WTC11 (cell line): Measurements from ENCODE around the gene MPDZ. TPM values are rescaled to one million over a fixed set of nuclear protein-coding genes. Genes with fewer than 3 reads are reported as not detected.
A peak's percentile ranks its signal among the peaks of the same experiment; 100 is the strongest.

Experiments used
- ATAC-seq: fragments of 200-7000 bp; cut with Tn5 transposase; 2 replicates; pipeline ENCODE4 v1.10.0; 2021; ENCODE audit warnings: mild to moderate bottlenecking, moderate library complexity
- CTCF ChIA-PET: fragments of 300-600 bp; sonication (Branson Sonifier 250); formaldehyde crosslinking; loops from one replicate; lab custom pipeline; 2021; ENCODE audit warnings: antibody characterized with exemption; lab: Charles Lee
- POLR2A ChIA-PET: fragments of 350-600 bp; sonication (Branson Sonifier 250); formaldehyde crosslinking; loops from one replicate; lab custom pipeline; 2021; ENCODE audit warnings: antibody characterized with exemption; lab: Charles Lee
- DNase-seq: peaks from one replicate; pipeline ENCODE4 v3.0.0; 2021; ENCODE audit warnings: low spot score
- H3K27ac Mint-ChIP-seq: 2 replicates; pipeline ENCODE4 v1.8.0; 2021; ENCODE audit warnings: mixed read lengths
- H3K27me3 Mint-ChIP-seq: 2 replicates; pipeline ENCODE4 v1.8.0; 2021; ENCODE audit warnings: low read depth, mild to moderate bottlenecking, moderate library complexity, mixed read lengths
- H3K36me3 Mint-ChIP-seq: 2 replicates; pipeline ENCODE4 v1.8.0; 2021; ENCODE audit warnings: mixed read lengths
- H3K4me1 Mint-ChIP-seq: 2 replicates; pipeline ENCODE4 v1.8.0; 2022; ENCODE audit warnings: mixed read lengths
- H3K4me3 Mint-ChIP-seq: 2 replicates; pipeline ENCODE4 v1.8.0; 2021; ENCODE audit warnings: mild to moderate bottlenecking, moderate library complexity, mixed read lengths
- H3K9me3 Mint-ChIP-seq: 2 replicates; pipeline ENCODE4 v1.8.0; 2021; ENCODE audit warnings: mixed read lengths
- ATF1 ChIP-seq: sonication (generic); formaldehyde crosslinking; IDR thresholded peaks from 2 replicates; pipeline ENCODE4 v1.8.1; 2023; ENCODE audit warnings: mild to moderate bottlenecking, moderate library complexity, missing genetic modification reagents
- ATF3 ChIP-seq: sonication (generic); formaldehyde crosslinking; conservative IDR thresholded peaks from 2 replicates; pipeline ENCODE4 v1.8.1; 2022; ENCODE audit warnings: mild to moderate bottlenecking, missing genetic modification reagents
- CBFB ChIP-seq: sonication (generic); formaldehyde crosslinking; IDR thresholded peaks from 2 replicates; pipeline ENCODE4 v1.8.1; 2022; ENCODE audit warnings: mild to moderate bottlenecking, low read depth, missing genetic modification reagents
- CDX4 ChIP-seq: fragments of 250-450 bp; sonication (Bioruptor Pico); IDR thresholded peaks from 2 replicates; pipeline ENCODE4 v1.9.0; 2021; ENCODE audit warnings: moderate library complexity, mild to moderate bottlenecking, inconsistent platforms, borderline replicate concordance
- E2F5 ChIP-seq: sonication (generic); formaldehyde crosslinking; IDR thresholded peaks from 2 replicates; pipeline ENCODE4 v1.8.1; 2022; ENCODE audit warnings: mild to moderate bottlenecking, moderate library complexity, missing genetic modification reagents
- ELF4 ChIP-seq: sonication (generic); formaldehyde crosslinking; IDR thresholded peaks from 2 replicates; pipeline ENCODE4 v1.8.1; 2022; ENCODE audit warnings: low read depth, mild to moderate bottlenecking, moderate library complexity, missing genetic modification reagents
- EMX1 ChIP-seq: fragments of 250-450 bp; sonication (Bioruptor Pico); IDR thresholded peaks from 2 replicates; pipeline ENCODE4 v1.8.0; 2021; ENCODE audit warnings: mild to moderate bottlenecking
- FOXK1 ChIP-seq: sonication (generic); formaldehyde crosslinking; IDR thresholded peaks from 2 replicates; pipeline ENCODE4 v1.8.0; 2022; ENCODE audit warnings: mild to moderate bottlenecking, moderate library complexity, missing genetic modification reagents
- FOXP1 ChIP-seq: sonication (generic); formaldehyde crosslinking; IDR thresholded peaks from 2 replicates; pipeline ENCODE4 v1.8.0; 2022; ENCODE audit warnings: missing genetic modification reagents, mild to moderate bottlenecking, moderate library complexity, borderline replicate concordance
- FOXP4 ChIP-seq: sonication (generic); formaldehyde crosslinking; IDR thresholded peaks from 2 replicates; pipeline ENCODE4 v1.8.0; 2022; ENCODE audit warnings: mild to moderate bottlenecking, missing genetic modification reagents
- GTF2I ChIP-seq: fragments of 250-450 bp; sonication (Bioruptor Pico); conservative IDR thresholded peaks from 2 replicates; pipeline ENCODE4 v1.4.0; 2021; ENCODE audit warnings: mild to moderate bottlenecking
- NFYB ChIP-seq: sonication (generic); formaldehyde crosslinking; conservative IDR thresholded peaks from 2 replicates; pipeline ENCODE4 v1.8.0; 2022; ENCODE audit warnings: low read depth, missing genetic modification reagents
- NR2C2 ChIP-seq: sonication (generic); formaldehyde crosslinking; IDR thresholded peaks from 2 replicates; pipeline ENCODE4 v1.8.0; 2022; ENCODE audit warnings: mild to moderate bottlenecking, missing genetic modification reagents
- OVOL2 ChIP-seq: fragments of 250-450 bp; sonication (Bioruptor Pico); IDR thresholded peaks from 2 replicates; pipeline ENCODE4 v1.9.0; 2021; ENCODE audit warnings: mild to moderate bottlenecking, borderline replicate concordance
- TCF7 ChIP-seq: sonication (generic); formaldehyde crosslinking; IDR thresholded peaks from 2 replicates; pipeline ENCODE4 v1.8.0; 2022; ENCODE audit warnings: mild to moderate bottlenecking, low read depth, missing genetic modification reagents, moderate library complexity
- ZBTB43 ChIP-seq: sonication (generic); formaldehyde crosslinking; IDR thresholded peaks from 2 replicates; pipeline ENCODE4 v1.8.1; 2023; ENCODE audit warnings: mild to moderate bottlenecking, missing genetic modification reagents
- ZNF121 ChIP-seq: sonication (generic); formaldehyde crosslinking; IDR thresholded peaks from 2 replicates; pipeline ENCODE4 v1.8.0; 2023; ENCODE audit warnings: missing genetic modification reagents
- ZNF138 ChIP-seq: sonication (generic); formaldehyde crosslinking; conservative IDR thresholded peaks from 2 replicates; pipeline ENCODE4 v1.8.1; 2022; ENCODE audit warnings: mild to moderate bottlenecking, moderate library complexity, missing genetic modification reagents
- ZNF317 ChIP-seq: sonication (generic); formaldehyde crosslinking; IDR thresholded peaks from 2 replicates; pipeline ENCODE4 v1.8.1; 2023; ENCODE audit warnings: low read depth, mild to moderate bottlenecking, moderate library complexity, missing genetic modification reagents, borderline replicate concordance
- ZNF423 ChIP-seq: fragments of 250-450 bp; sonication (Bioruptor Pico); IDR thresholded peaks from 2 replicates; pipeline ENCODE4 v2.1.2; 2022; ENCODE audit warnings: mild to moderate bottlenecking, moderate library complexity
- total RNA-seq: library from RNA; stranded (reverse); gene quantifications from 3 replicates; pipeline ENCODE4 v1.2.3, GENCODE V29; 2021

Gene MPDZ
- total RNA-seq, 1 experiment from 2014 or later = 38.5 TPM

GRCh38 chr9:13125261-13125660, 154.2 kb downstream of the MPDZ start (continued):
- TF ChIP-seq FOXP4 (CRISPR knock-in tag) = no peak

GRCh38 chr9:13122756-13123369, 156.6 kb downstream of the MPDZ start:
- TF ChIP-seq CDX4 (CRISPR knock-in tag) (no peak), ELF4 (CRISPR knock-in tag) (no peak), CBFB (CRISPR knock-in tag) (no peak), EMX1 (CRISPR knock-in tag) (no peak), ZBTB43 (CRISPR knock-in tag) (no peak), NFYB (CRISPR knock-in tag) (no peak), ZNF138 (CRISPR knock-in tag) (no peak), FOXK1 (CRISPR knock-in tag) (no peak), TCF7 (CRISPR knock-in tag) (no peak), NR2C2 (no peak), E2F5 (CRISPR knock-in tag) (no peak)
- no peak for ATAC-seq
- Mint-ChIP-seq H3K36me3 (peaks cover 24% of the 10 kb centered on the region), H3K4me3 (no peak overlapping the region), H3K4me1 (peaks cover 14% of the 10 kb centered on the region), H3K27ac (no peak overlapping the region), H3K27me3 (no peaks in the 10 kb centered on the region), H3K9me3 (no peaks in the 10 kb centered on the region)
- DNase-seq = no peak
- ChIA-PET CTCF (no interaction called here), POLR2A (interaction anchor here (0.7 kb wide), 1 partner anchor 415 kb away, joined by 4 read pairs; no protein-coding TSS in a partner anchor)

GRCh38 chr9:13118313-13118712, 161.2 kb downstream of the MPDZ start:
- ATAC-seq (peak; percentile 79), DNase-seq (no peak)
- TF ChIP-seq ZNF423 (CRISPR knock-in tag) (peak; percentile 91), ATF3 (CRISPR knock-in tag) (no peak)
- no peaks in the 10 kb centered on the region for H3K27me3 Mint-ChIP-seq
- no peaks in the 10 kb centered on the region for H3K9me3 Mint-ChIP-seq
- POLR2A ChIA-PET = no interaction called here
- no peak overlapping the region for H3K27ac Mint-ChIP-seq
- peaks cover 14% of the 10 kb centered on the region for H3K4me1 Mint-ChIP-seq
- no peak overlapping the region for H3K4me3 Mint-ChIP-seq
- H3K36me3 Mint-ChIP-seq = peaks cover 27% of the 10 kb centered on the region
- CTCF ChIA-PET = no interaction called here

GRCh38 chr9:13116292-13116691, 163.2 kb downstream of the MPDZ start:
- Mint-ChIP-seq H3K4me1 (peaks cover 14% of the 10 kb centered on the region), H3K9me3 (no peaks in the 10 kb centered on the region), H3K27ac (no peak overlapping the region), H3K4me3 (no peak overlapping the region), H3K36me3 (peaks cover 28% of the 10 kb centered on the region), H3K27me3 (no peaks in the 10 kb centered on the region)
- TF ChIP-seq FOXP1 (CRISPR knock-in tag) (no peak), ZNF423 (CRISPR knock-in tag) (no peak), GTF2I (CRISPR knock-in tag) (no peak), ZNF121 (CRISPR knock-in tag) (no peak), ZNF317 (CRISPR knock-in tag) (no peak), ATF1 (no peak), TCF7 (CRISPR knock-in tag) (no peak), OVOL2 (CRISPR knock-in tag) (no peak)
- CTCF ChIA-PET = no interaction called here
- ATAC-seq = no peak
- POLR2A ChIA-PET = no interaction called here
- no peak for DNase-seq
